Mesenchymal stem cell (in vitro differentiated cells and primary cell): ENCODE measurements around the gene ZNF503.

Source experiments
- DNase-seq: peaks from one replicate; pipeline ENCODE4 v3.0.0-alpha.2; 2013
- H2AFZ ChIP-seq: one replicate; pipeline ENCODE4 v1.6.1; 2013; ENCODE audit warnings: low read depth, mild to moderate bottlenecking, control low read depth, inconsistent platforms, low read length, moderate library complexity
- H2AK5ac ChIP-seq: 2 replicates; pipeline ENCODE4 v1.6.1; 2013; ENCODE audit warnings: low read length, moderate library complexity, mild to moderate bottlenecking, inconsistent platforms; ENCODE audit not compliant: severe bottlenecking
- H2BK120ac ChIP-seq: one replicate; pipeline ENCODE4 v1.6.1; 2013; ENCODE audit warnings: low read depth, mild to moderate bottlenecking, inconsistent platforms, low read length, moderate library complexity
- H2BK12ac ChIP-seq, 2 experiments: one replicate each; pipeline ENCODE4 v1.6.1; 2013; ENCODE audit warnings: inconsistent platforms in 2 of 2, low read length in 2 of 2, mild to moderate bottlenecking in 2 of 2, moderate library complexity in 2 of 2, control low read depth in 1 of 2
- H2BK15ac ChIP-seq: one replicate; pipeline ENCODE4 v1.6.1; 2013; ENCODE audit warnings: mild to moderate bottlenecking, low read depth, inconsistent platforms; ENCODE audit not compliant: poor library complexity, severe bottlenecking
- H2BK5ac ChIP-seq: 2 replicates; pipeline ENCODE4 v1.6.1; 2013; ENCODE audit warnings: low read depth, mild to moderate bottlenecking, low read length, control low read depth, inconsistent platforms; ENCODE audit not compliant: poor library complexity, severe bottlenecking
- H3K14ac ChIP-seq, 2 experiments: one replicate each; pipeline ENCODE4 v1.6.1; 2013; ENCODE audit warnings: inconsistent platforms in 2 of 2, low read length in 2 of 2, control low read depth in 1 of 2, mild to moderate bottlenecking in 1 of 2, moderate library complexity in 1 of 2
- H3K18ac ChIP-seq, 2 experiments: one replicate each; pipeline ENCODE4 v1.6.1; 2013; ENCODE audit warnings: inconsistent platforms in 2 of 2, low read length in 2 of 2, control low read depth in 1 of 2, low read depth in 1 of 2, mild to moderate bottlenecking in 1 of 2
- H3K23ac ChIP-seq, 2 experiments: one replicate each; pipeline ENCODE4 v1.6.1; 2013; ENCODE audit warnings: inconsistent platforms in 2 of 2, low read length in 2 of 2, mild to moderate bottlenecking in 2 of 2, moderate library complexity in 2 of 2, control low read depth in 1 of 2
- H3K27ac ChIP-seq: 2 replicates; pipeline ENCODE4 v1.5.1; 2013; ENCODE audit warnings: mild to moderate bottlenecking, moderate library complexity, low read length, control low read depth, inconsistent platforms; ENCODE audit not compliant: poor library complexity, severe bottlenecking
- H3K27me3 ChIP-seq, 2 experiments: 2 replicates each; pipeline versions ENCODE4 v1.6.1 to v1.7.0; 2013; ENCODE audit warnings: low read length in 2 of 2, mild to moderate bottlenecking in 2 of 2, moderate library complexity in 2 of 2, control low read depth in 1 of 2, inconsistent platforms in 1 of 2; ENCODE audit not compliant: control insufficient read depth in 1 of 2, insufficient read depth in 1 of 2
- H3K36me3 ChIP-seq, 2 experiments: 2 replicates each; pipeline versions ENCODE4 v1.6.1 to v1.7.0; 2013; ENCODE audit warnings: low read length in 2 of 2, control low read depth in 1 of 2, inconsistent platforms in 1 of 2, low read depth in 1 of 2, mild to moderate bottlenecking in 1 of 2; ENCODE audit not compliant: insufficient read depth in 2 of 2, control insufficient read depth in 1 of 2
- H3K4ac ChIP-seq, 2 experiments: one replicate each; pipeline ENCODE4 v1.6.1; 2013; ENCODE audit warnings: inconsistent platforms in 2 of 2, low read length in 2 of 2, mild to moderate bottlenecking in 2 of 2, moderate library complexity in 2 of 2, control low read depth in 1 of 2, low read depth in 1 of 2
- H3K4me1 ChIP-seq: 2 replicates; pipeline ENCODE4 v1.6.1; 2013; ENCODE audit warnings: low read depth, low read length, control low read depth; ENCODE audit not compliant: control insufficient read depth, insufficient read depth
- H3K4me2 ChIP-seq: 2 replicates; pipeline ENCODE4 v1.6.1; 2013; ENCODE audit warnings: low read length, mild to moderate bottlenecking, inconsistent platforms; ENCODE audit not compliant: poor library complexity, severe bottlenecking
- H3K4me3 ChIP-seq, 2 experiments: 2 replicates each; pipeline versions ENCODE4 v1.5.1 to v1.7.0; 2013; ENCODE audit warnings: low read length in 2 of 2, mild to moderate bottlenecking in 2 of 2, control low read depth in 1 of 2, low read depth in 1 of 2; ENCODE audit not compliant: insufficient read depth in 1 of 2
- H3K79me1 ChIP-seq: replicated peaks from 2 replicates; pipeline ENCODE4 v1.6.1; 2013; ENCODE audit warnings: mild to moderate bottlenecking, control low read depth, low read length, inconsistent platforms; ENCODE audit not compliant: poor library complexity, severe bottlenecking
- H3K9ac ChIP-seq: 2 replicates; pipeline ENCODE4 v1.7.0; 2013; ENCODE audit warnings: mild to moderate bottlenecking, low read length, moderate library complexity
- H3K9me3 ChIP-seq: 2 replicates; pipeline ENCODE4 v1.7.0; 2013; ENCODE audit warnings: mild to moderate bottlenecking, low read length; ENCODE audit not compliant: control insufficient read depth
- H4K8ac ChIP-seq: one replicate; pipeline ENCODE4 v1.6.1; 2013; ENCODE audit warnings: inconsistent platforms, mild to moderate bottlenecking, low read length, moderate library complexity
- H4K91ac ChIP-seq: one replicate; pipeline ENCODE4 v1.6.1; 2013; ENCODE audit warnings: mild to moderate bottlenecking, low read length, inconsistent platforms
- WGBS: methylation state at CpG from one replicate; pipeline ENCODE4 v1.1.7; 2013; ENCODE audit warnings: mixed read lengths; 5-methylcytosine and 5-hydroxymethylcytosine counted together

Gene ZNF503

DNA sequence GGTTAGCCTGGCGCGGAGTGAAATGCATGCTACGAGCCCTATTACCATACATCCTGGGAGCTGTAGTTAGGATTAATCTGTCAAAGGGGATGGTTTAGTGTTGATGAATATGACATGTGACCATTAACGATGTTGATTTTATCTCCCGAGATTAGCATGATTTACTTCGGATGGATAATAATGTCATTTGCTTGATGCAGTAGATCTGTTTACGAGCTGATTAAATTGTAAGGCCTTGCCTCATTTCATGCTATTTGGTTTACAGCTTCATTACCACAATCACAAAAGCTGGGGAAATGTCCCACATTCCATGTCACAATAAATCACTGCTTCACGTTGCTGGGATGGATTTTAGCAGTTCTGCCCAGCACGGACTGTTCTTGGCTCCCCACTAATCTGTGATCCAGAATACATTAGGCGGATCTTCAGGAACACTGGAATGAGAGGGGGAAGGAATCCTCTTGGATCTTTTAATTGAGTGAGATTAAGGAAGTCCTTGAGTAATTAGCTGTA lies 22.3 kb downstream of the ZNF503 start:
- H3K4me1 ChIP-seq = no peaks in the 10 kb centered on the region
- no peak overlapping the region for H3K23ac ChIP-seq
- no peak overlapping the region for H4K8ac ChIP-seq
- H2AK5ac ChIP-seq = no peak overlapping the region
- H2BK12ac ChIP-seq = no peak overlapping the region
- no peak overlapping the region for H3K4me2 ChIP-seq
- H3K9ac ChIP-seq = no peak overlapping the region
- no peak overlapping the region for H2AFZ ChIP-seq
- DNase-seq = peak; percentile 68
- no peak overlapping the region for H3K14ac ChIP-seq
- no peaks in the 10 kb centered on the region for H3K9me3 ChIP-seq
- H2BK5ac ChIP-seq = no peak overlapping the region
- no peaks in the 10 kb centered on the region for H3K79me1 ChIP-seq
- 49% methylated on average over 10 of the region's 10 CpGs for WGBS
- peaks cover 0 to 11% of the 10 kb centered on the region in 2 experiments for H3K36me3 ChIP-seq
- H4K91ac ChIP-seq = no peak overlapping the region
- H3K4ac ChIP-seq = no peak overlapping the region
- no peak overlapping the region for H3K18ac ChIP-seq
- H2BK120ac ChIP-seq = no peak overlapping the region
- no peak overlapping the region for H2BK15ac ChIP-seq
- no peak overlapping the region for H3K27ac ChIP-seq
- H3K4me3 ChIP-seq = no peak overlapping the region
- H3K27me3 ChIP-seq = peaks cover 0 to 24% of the 10 kb centered on the region in 2 experiments

DNA sequence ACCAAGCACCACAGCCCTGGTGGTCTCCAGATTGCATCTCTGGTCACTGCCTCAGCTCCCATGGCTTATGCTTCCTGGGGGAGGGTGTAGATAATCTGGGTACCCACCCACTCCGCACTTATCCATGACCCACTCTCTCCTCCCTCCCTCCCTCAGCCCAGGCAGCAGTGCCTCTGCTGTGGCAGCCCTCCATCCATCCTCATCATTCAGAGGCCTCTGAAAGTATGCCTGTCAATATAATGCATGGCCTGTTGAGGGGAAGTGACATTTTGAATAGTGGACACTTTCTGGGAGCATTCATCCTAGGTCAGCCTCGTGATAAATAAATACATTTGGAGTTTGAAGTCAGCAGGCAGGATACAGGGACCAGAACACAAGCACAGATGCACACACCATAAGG lies 23.2 kb downstream of the ZNF503 start:
- no peak overlapping the region for H3K9ac ChIP-seq
- H3K14ac ChIP-seq = no peak overlapping the region
- H3K4me3 ChIP-seq = no peak overlapping the region
- no peak for DNase-seq
- no peaks in the 10 kb centered on the region for H3K79me1 ChIP-seq
- H4K8ac ChIP-seq = no peak overlapping the region
- H3K9me3 ChIP-seq = no peaks in the 10 kb centered on the region
- H3K27ac ChIP-seq = no peak overlapping the region
- no peak overlapping the region for H3K4me2 ChIP-seq
- H3K4me1 ChIP-seq = no peaks in the 10 kb centered on the region
- H2BK5ac ChIP-seq = no peak overlapping the region
- H2BK120ac ChIP-seq = no peak overlapping the region
- no peak overlapping the region for H2BK15ac ChIP-seq
- no peak overlapping the region for H2BK12ac ChIP-seq
- no peak overlapping the region for H3K18ac ChIP-seq
- no peak overlapping the region for H3K23ac ChIP-seq
- H2AK5ac ChIP-seq = no peak overlapping the region
- H3K36me3 ChIP-seq = peaks cover 0 to 11% of the 10 kb centered on the region in 2 experiments
- no peak overlapping the region for H3K4ac ChIP-seq
- H4K91ac ChIP-seq = no peak overlapping the region
- WGBS = 44% methylated on average over 1 of the region's 2 CpGs
- no peak overlapping the region for H2AFZ ChIP-seq
- H3K27me3 ChIP-seq = peaks cover 0 to 25% of the 10 kb centered on the region in 2 experiments

DNA sequence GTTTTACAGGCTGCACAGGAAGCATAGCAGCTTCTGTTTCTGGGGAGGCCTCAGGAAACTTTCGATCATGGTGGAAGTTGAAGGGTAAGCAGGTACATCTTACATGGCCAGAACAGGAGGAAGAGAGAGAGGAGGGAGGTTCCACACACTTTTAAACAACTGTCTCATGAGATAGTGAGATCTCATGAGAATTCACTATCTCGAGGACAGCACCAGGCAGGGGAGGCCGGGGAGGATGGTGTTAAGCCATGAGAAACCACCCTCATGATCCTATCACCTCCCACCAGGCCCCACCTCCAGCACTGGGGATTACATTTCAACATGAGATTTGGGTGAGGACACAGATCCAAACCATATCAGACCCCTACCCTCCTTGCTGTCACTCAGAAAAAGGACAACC lies 23.7 kb downstream of the ZNF503 start:
- Histone ChIP-seq H3K18ac (peak overlapping the region in 1 of 2 experiments; percentile 14), H3K14ac (no peak overlapping the region), H4K91ac (no peak overlapping the region), H2BK120ac (no peak overlapping the region), H2AFZ (no peak overlapping the region), H2BK5ac (no peak overlapping the region), H4K8ac (no peak overlapping the region), H3K79me1 (no peaks in the 10 kb centered on the region), H3K4me1 (no peaks in the 10 kb centered on the region), H3K9me3 (no peaks in the 10 kb centered on the region), H3K36me3 (peaks cover 0 to 11% of the 10 kb centered on the region in 2 experiments), H3K4ac (no peak overlapping the region), H2AK5ac (no peak overlapping the region), H2BK15ac (no peak overlapping the region), H2BK12ac (no peak overlapping the region), H3K4me2 (no peak overlapping the region), H3K9ac (no peak overlapping the region), H3K27ac (no peak overlapping the region), H3K27me3 (peaks cover 0 to 25% of the 10 kb centered on the region in 2 experiments), H3K4me3 (no peak overlapping the region), H3K23ac (no peak overlapping the region)
- 94% methylated on average over 3 of the region's 3 CpGs for WGBS
- no peak for DNase-seq

DNA sequence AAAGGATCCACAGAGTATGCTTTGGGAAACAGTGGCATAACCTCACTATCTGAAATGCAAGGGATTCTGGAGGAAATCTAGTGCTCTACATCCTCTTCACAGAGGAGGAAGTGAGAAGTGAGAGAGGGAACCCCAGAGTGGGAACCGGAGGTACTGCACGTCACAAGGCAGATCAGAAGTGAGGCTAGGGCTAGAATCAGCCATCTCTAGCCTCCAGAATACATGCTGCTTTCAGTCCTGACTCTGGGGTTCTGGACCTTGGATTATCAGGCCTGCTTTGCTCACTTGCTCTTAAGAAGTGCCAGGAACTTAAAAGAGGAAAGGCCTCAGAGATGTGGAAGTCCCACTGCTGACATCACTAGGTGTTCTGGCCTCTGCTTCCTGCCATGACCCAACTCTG lies 25.7 kb downstream of the ZNF503 start:
- Histone ChIP-seq H2BK120ac (no peak overlapping the region), H3K27me3 (peaks cover 0 to 33% of the 10 kb centered on the region in 2 experiments), H2BK15ac (no peak overlapping the region), H2BK5ac (no peak overlapping the region), H2BK12ac (no peak overlapping the region), H3K18ac (no peak overlapping the region), H3K4me3 (no peak overlapping the region), H3K27ac (no peak overlapping the region), H2AFZ (no peak overlapping the region), H4K8ac (no peak overlapping the region), H3K4ac (no peak overlapping the region), H3K4me2 (no peak overlapping the region), H4K91ac (no peak overlapping the region), H3K23ac (no peak overlapping the region), H3K36me3 (peaks cover 0 to 11% of the 10 kb centered on the region in 2 experiments), H3K14ac (no peak overlapping the region), H3K9ac (no peak overlapping the region), H3K4me1 (no peaks in the 10 kb centered on the region), H3K79me1 (no peaks in the 10 kb centered on the region), H3K9me3 (no peaks in the 10 kb centered on the region), H2AK5ac (no peak overlapping the region)
- 100% methylated on average over 2 of the region's 2 CpGs for WGBS
- DNase-seq = no peak
